ENCODE measurements around the gene DNAH2. TPM values are rescaled to one million over a fixed set of nuclear protein-coding genes. Genes with fewer than 3 reads are reported as not detected.

The DNAH2 gene
- polyA plus RNA-seq, 1 donor from 2014 or later: 2.0 TPM

- no peaks in the 10 kb centered on the region for H4K20me1 ChIP-seq (ENCODE audit: insufficient read depth)
Measured at GRCh38 chr17:7676533-7676932, 41.0 kb upstream of the DNAH2 start.

GRCh38 chr17:7677388-7678067 is 40.0 kb upstream of the DNAH2 start:
- H3K4me3 ChIP-seq (ENCODE audit: low read length): no peak overlapping the region
- no peak overlapping the region for H3K27ac ChIP-seq (ENCODE audit: low read length)
- H3K27me3 ChIP-seq (ENCODE audit: insufficient read depth, low read depth, low read length): no peaks in the 10 kb centered on the region
- H3K9me3 ChIP-seq (ENCODE audit: low read length): no peaks in the 10 kb centered on the region
- no peaks in the 10 kb centered on the region for H4K20me1 ChIP-seq (ENCODE audit: insufficient read depth)
- no peak overlapping the region for H3K4me2 ChIP-seq (ENCODE audit: low read length)
- no peaks in the 10 kb centered on the region for H3K9me2 ChIP-seq (ENCODE audit: insufficient read depth, low read length)
- peaks cover 11% of the 10 kb centered on the region for H3K36me3 ChIP-seq (ENCODE audit: insufficient read depth, low read length)
- H3K9ac ChIP-seq (ENCODE audit: low read length): no peak overlapping the region
- H3K79me2 ChIP-seq (replicated peaks; ENCODE audit: insufficient read depth, low read length): peaks cover 3% of the 10 kb centered on the region
- no peak for TF ChIP-seq POLR2AphosphoS5 (IDR thresholded peaks at IDR 0.05)
- TF ChIP-seq EP300 (conservative IDR thresholded peaks at IDR 0.05; ENCODE audit: poor library complexity, severe bottlenecking): no peak
- TF ChIP-seq MXI1 (conservative IDR thresholded peaks at IDR 0.05; ENCODE audit: poor library complexity, severe bottlenecking): no peak
- TF ChIP-seq, protein P1, sequence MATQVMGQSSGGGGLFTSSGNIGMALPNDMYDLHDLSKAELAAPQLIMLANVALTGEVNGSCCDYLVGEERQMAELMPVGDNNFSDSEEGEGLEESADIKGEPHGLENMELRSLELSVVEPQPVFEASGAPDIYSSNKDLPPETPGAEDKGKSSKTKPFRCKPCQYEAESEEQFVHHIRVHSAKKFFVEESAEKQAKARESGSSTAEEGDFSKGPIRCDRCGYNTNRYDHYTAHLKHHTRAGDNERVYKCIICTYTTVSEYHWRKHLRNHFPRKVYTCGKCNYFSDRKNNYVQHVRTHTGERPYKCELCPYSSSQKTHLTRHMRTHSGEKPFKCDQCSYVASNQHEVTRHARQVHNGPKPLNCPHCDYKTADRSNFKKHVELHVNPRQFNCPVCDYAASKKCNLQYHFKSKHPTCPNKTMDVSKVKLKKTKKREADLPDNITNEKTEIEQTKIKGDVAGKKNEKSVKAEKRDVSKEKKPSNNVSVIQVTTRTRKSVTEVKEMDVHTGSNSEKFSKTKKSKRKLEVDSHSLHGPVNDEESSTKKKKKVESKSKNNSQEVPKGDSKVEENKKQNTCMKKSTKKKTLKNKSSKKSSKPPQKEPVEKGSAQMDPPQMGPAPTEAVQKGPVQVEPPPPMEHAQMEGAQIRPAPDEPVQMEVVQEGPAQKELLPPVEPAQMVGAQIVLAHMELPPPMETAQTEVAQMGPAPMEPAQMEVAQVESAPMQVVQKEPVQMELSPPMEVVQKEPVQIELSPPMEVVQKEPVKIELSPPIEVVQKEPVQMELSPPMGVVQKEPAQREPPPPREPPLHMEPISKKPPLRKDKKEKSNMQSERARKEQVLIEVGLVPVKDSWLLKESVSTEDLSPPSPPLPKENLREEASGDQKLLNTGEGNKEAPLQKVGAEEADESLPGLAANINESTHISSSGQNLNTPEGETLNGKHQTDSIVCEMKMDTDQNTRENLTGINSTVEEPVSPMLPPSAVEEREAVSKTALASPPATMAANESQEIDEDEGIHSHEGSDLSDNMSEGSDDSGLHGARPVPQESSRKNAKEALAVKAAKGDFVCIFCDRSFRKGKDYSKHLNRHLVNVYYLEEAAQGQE (IDR thresholded peaks at IDR 0.05; ENCODE audit: borderline replicate concordance): no peak
- TF ChIP-seq, protein P2, sequence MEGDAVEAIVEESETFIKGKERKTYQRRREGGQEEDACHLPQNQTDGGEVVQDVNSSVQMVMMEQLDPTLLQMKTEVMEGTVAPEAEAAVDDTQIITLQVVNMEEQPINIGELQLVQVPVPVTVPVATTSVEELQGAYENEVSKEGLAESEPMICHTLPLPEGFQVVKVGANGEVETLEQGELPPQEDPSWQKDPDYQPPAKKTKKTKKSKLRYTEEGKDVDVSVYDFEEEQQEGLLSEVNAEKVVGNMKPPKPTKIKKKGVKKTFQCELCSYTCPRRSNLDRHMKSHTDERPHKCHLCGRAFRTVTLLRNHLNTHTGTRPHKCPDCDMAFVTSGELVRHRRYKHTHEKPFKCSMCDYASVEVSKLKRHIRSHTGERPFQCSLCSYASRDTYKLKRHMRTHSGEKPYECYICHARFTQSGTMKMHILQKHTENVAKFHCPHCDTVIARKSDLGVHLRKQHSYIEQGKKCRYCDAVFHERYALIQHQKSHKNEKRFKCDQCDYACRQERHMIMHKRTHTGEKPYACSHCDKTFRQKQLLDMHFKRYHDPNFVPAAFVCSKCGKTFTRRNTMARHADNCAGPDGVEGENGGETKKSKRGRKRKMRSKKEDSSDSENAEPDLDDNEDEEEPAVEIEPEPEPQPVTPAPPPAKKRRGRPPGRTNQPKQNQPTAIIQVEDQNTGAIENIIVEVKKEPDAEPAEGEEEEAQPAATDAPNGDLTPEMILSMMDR (IDR thresholded peaks at IDR 0.05; ENCODE audit: poor library complexity, severe bottlenecking): no peak
- TF ChIP-seq TAF1 (IDR thresholded peaks at IDR 0.05; ENCODE audit: low read depth): no peak
- no peak for TF ChIP-seq SMC3 (conservative IDR thresholded peaks at IDR 0.05; ENCODE audit: poor library complexity)
- no peak for TF ChIP-seq RAD21 (conservative IDR thresholded peaks at IDR 0.05)
- no peak for TF ChIP-seq EZH2 (IDR thresholded peaks at IDR 0.05; ENCODE audit: borderline replicate concordance, insufficient read depth, low read length, poor library complexity, severe bottlenecking)
- no peak overlapping the region for H2AFZ ChIP-seq (ENCODE audit: low read depth, low read length)
- no peaks in the 10 kb centered on the region for H3F3A ChIP-seq (ENCODE audit: insufficient read depth, low read length, poor library complexity, severe bottlenecking)

More at GRCh38 chr17:7676533-7676932, 41.0 kb upstream of the DNAH2 start:
- Histone ChIP-seq H3K79me2 (replicated peaks; ENCODE audit: insufficient read depth, low read length) (no peaks in the 10 kb centered on the region), H3K9me3 (ENCODE audit: low read length) (no peaks in the 10 kb centered on the region), H3K36me3 (ENCODE audit: insufficient read depth, low read length) (peaks cover 11% of the 10 kb centered on the region), H3K9ac (ENCODE audit: low read length) (no peak overlapping the region), H3K27ac (ENCODE audit: low read length) (no peak overlapping the region), H3K4me3 (ENCODE audit: low read length) (no peak overlapping the region), H3K4me2 (ENCODE audit: low read length) (no peak overlapping the region), H3K27me3 (ENCODE audit: insufficient read depth, low read depth, low read length) (no peaks in the 10 kb centered on the region), H3K9me2 (ENCODE audit: insufficient read depth, low read length) (no peaks in the 10 kb centered on the region), H3F3A (ENCODE audit: insufficient read depth, low read length, poor library complexity, severe bottlenecking) (no peaks in the 10 kb centered on the region), H2AFZ (ENCODE audit: low read depth, low read length) (no peak overlapping the region)
- TF ChIP-seq, protein P1 (IDR thresholded peaks at IDR 0.05; ENCODE audit: borderline replicate concordance): no peak
- TF ChIP-seq SMC3 (conservative IDR thresholded peaks at IDR 0.05; ENCODE audit: poor library complexity): no peak
- no peak for TF ChIP-seq TAF1 (IDR thresholded peaks at IDR 0.05; ENCODE audit: low read depth)
- TF ChIP-seq RAD21 (conservative IDR thresholded peaks at IDR 0.05): no peak
- no peak for TF ChIP-seq EZH2 (IDR thresholded peaks at IDR 0.05; ENCODE audit: borderline replicate concordance, insufficient read depth, low read length, poor library complexity, severe bottlenecking)
- no peak for TF ChIP-seq EP300 (conservative IDR thresholded peaks at IDR 0.05; ENCODE audit: poor library complexity, severe bottlenecking)
- no peak for TF ChIP-seq POLR2AphosphoS5 (IDR thresholded peaks at IDR 0.05)
- TF ChIP-seq MXI1 (conservative IDR thresholded peaks at IDR 0.05; ENCODE audit: poor library complexity, severe bottlenecking): no peak
- TF ChIP-seq, protein P2 (IDR thresholded peaks at IDR 0.05; ENCODE audit: poor library complexity, severe bottlenecking): no peak
